ENCODE measurements around the gene GCA.
A peak's percentile ranks its signal among the peaks of the same experiment; 100 is the strongest.

Gene GCA

DNA sequence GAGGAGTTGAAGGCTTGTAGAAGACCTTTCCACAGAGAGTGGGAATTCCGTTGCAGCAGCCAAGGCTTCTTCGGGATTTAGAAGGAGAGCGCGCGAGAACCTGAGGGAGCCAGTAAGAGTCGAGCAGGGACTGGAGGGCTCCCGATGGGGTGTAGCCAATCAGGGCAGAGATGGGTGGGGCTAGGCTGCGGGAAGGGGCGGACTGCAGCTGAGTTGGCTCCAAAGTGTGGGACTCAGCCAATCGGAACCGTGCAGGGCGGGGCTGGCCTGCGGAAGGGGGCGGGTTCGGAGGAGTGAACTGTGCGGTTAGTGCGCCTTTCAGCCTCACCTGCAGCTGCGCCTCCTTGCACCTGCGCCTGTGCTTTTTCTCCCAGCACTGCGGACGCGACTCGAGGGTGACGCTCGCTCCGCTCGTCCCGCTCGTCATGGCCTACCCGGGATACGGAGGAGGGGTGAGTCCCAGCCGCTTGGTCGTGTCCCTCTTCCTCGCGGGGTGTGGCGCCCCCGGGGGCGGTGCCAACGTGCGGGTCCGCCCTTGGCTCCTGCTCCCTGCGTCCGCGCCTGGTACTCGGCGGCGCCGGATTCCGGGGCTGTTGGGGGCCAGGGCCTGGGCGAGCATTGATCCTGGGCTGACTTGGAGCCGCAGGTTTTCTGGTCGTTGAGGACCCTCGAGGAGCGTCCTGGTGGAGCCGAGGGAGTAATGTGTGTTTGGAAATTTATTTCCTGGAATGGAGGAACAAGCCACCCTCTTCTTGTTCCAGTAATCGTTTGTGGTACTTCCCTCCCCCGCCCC, at the start of gene GCA:
GCA (plus strand) TSS at position 309 of the 793 bp plus-strand sequence; CDS start at position 426, 117 bp downstream.
- peak; percentile 98 for DNase-seq

DNA sequence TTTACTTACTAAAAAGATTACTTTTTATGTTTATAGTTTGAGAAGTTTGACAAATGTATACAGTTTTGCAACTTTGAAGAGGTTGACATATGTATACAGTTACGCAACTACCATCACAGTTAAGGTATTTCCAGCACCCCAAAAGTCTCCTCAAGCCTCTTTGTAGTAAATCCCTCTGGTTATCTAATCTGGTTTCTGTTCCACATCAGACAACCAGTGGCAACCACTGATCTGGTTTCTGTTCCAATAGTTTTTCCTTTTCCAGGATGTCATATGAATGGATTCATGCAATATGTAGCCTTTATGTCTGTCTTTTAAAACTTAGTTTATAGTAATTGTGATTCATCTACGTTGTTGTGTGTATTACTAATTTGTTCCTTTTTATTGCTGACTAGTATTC, 48.9 kb upstream of the GCA start:
- peak in 2 of 3 donors; percentile 51 to 66 for DNase-seq

DNA sequence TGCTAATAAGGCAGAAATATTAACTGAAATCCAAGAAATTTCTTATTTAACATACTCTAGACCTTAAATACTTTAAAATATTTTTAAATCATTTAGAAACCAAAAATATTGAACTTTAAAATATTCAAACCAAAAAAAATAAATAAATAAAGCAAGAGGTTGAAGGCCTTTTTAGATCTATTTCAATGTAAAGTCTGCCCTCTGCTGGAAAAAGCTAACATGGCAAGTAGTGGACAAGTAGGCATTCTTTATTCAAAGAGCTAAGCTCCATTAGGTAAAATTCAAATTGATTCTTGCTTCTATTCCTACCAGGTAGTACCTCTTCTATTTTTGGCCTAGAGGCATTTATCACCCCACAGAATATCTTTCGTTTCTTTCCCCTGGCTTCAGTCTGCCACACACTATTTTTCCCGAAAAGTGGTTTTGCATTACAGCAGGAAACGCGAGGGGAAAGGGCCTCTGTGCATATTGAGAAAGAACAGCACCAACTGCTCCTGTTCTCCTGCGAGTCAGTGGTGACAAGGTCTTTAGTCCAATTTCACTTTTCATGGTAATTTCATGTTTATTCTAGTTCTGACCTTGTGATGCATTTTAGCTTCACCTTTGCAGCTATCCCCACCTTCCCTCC, 45.9 kb upstream of the GCA start:
- DNase-seq = peak; percentile 78 to 89 (median 83)

DNA sequence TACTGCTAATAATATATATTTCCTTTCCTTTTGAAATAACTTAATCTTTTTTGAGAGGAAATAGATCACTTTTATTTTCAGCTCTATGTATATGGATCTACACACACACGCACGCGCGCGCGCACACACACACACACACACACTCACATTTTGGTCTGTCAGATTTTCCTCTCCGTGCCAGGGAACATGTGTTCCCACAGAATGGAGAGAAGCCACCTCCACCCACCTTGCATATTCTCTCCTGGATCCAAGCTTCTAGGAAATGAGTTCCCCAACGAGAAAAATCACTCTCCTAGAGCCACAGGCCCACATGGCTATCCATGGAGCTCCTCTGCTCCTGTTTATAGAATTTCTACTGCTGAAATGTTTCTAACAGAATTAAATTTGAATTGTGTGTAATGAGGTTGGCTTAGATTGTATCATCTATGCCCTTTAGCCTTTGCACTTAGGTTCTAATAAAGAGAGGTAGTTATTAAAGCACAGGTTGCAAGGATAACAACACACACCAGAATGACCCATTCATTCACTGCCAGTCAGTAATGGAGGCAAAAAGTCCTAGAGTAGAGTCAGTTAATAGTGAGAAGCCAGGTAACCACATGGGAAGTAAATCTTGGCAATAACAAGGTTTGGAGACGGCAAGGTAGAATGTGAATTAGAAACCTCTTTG, 45.1 kb upstream of the GCA start:
- DNase-seq = no peak

DNA sequence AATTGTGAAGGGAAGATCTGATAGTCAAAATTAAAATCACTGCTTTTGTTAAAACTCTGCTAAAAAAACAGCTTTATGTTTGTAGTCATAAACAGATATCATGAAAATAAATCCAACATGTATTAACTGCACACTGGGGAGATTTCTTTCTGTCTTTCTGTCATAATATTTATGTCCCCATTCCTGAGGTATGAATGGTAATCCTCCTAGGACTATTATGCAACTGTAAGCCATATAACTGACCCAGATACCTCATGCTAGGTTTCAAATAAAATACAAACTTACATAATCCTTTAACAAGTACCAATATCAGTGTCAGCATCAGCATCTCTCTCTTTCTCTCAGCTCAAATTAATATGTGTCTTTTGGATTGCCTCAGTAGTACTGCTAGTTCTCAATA, 43.7 kb upstream of the GCA start:
- DNase-seq = no peak

DNA sequence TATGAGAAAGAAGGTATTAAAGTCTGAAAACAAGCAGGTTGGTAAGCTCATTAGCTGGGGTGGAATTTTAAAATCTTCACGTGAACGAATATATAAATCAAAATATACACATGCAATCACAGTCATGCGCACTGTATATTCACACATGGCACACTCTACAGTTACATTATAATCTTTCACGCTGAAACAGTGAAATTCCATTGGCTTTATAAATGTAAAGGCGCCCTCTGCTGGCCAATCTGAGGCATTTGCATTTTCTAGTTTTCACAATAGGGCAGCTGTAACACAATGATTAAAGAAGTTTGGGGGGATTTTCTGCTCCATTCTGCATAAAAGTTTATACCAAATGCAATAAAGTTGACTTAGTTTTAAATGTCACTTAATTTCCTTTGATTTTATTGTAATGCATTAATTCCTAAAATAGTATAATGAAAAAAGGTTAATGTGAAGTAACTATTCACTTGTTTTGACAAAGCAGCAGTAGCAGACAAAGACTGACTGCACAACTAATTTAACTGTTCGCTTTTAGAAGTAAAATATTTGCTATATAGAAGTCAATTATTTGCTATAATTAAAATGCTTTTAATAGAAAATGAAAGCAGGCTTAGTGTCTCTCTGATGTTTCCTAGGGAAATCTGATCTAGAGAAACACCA, 42.7 kb upstream of the GCA start:
- DNase-seq = peak; percentile 61 to 77 (median 73)

DNA sequence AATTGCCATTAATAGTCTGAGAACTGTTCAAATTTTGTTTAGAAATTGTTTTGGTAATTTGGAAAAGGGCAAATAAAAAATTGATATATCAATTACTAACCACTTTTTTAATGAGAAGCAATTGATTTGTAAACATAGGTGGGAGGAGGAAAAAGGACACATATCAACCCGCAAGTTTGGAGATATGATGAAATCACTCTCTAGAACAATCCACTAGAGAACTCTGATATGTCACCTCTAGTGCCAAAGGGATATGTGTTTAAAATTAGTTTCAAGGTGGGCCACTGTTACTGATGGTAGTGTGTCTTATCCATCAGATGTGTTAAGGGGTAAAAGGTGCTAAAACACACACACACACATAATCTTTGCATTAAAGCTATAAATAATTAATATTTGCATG, 42.1 kb upstream of the GCA start:
- DNase-seq = no peak

GRCh38 chr2:162305901-162306300, 38.0 kb upstream of the GCA start:
- no peak for DNase-seq

DNA sequence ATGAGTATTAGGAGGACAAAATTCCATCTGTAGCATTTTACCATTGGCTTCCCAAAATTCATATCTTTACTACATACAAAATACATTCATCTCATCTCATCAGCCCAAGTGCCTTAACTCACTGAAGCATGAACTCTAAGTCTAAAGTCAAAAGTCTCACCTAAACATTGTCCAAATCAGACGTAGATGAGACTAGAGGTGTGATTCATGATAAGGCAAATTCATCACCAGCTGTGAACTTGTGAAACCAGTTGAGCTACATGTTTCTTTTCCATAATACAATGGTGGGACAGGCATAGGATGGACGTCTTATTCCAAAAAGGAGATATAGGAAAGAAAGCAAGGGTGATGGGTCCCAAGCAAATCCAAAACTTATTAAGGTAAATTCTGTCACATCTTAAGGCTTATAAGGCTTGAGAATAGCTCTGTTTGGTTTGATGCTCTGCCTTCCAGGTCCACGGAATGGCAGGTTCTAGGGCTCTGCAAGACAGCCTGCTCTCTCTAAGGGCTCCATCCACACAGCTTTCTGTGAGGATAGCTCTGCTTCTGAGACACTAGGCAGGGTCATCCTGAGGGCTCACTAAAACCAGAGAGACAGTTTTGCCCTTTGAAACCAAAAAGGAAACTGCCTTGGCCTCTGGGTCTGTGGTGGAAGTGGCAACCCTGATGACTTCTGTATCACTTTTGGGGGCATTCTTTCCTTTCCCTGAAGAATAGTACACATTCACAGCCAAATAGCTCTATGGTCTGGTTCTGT, 35.0 kb upstream of the GCA start:
- peak in 1 of 3 donors; percentile 18 for DNase-seq

GRCh38 chr2:162312853-162313252, 31.1 kb upstream of the GCA start:
- DNase-seq = peak in 2 of 3 donors; percentile 36 to 38

DNA sequence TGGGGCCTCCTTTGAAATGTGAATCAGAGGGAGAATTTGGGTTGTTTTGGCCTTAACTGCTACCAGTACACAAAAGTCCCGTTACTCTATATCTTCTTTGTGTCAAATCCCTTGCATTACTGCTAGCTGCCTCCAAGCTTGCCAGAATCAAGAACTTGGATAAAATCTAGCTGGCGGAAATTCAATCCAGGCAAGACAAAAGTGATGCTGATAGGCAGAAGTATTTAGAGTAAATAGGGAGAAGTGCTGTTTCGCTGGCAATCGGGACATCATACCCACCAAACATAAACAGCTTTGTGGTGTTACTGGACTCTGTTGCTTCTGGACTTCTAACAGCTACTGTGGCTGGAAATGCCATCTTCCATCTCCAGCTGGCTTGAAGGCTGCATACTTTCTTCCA, 28.0 kb upstream of the GCA start:
- peak in 1 of 3 donors; percentile 31 for DNase-seq

GRCh38 chr2:162316590-162316989, 27.3 kb upstream of the GCA start:
- peak in 1 of 3 donors; percentile 10 for DNase-seq

DNA sequence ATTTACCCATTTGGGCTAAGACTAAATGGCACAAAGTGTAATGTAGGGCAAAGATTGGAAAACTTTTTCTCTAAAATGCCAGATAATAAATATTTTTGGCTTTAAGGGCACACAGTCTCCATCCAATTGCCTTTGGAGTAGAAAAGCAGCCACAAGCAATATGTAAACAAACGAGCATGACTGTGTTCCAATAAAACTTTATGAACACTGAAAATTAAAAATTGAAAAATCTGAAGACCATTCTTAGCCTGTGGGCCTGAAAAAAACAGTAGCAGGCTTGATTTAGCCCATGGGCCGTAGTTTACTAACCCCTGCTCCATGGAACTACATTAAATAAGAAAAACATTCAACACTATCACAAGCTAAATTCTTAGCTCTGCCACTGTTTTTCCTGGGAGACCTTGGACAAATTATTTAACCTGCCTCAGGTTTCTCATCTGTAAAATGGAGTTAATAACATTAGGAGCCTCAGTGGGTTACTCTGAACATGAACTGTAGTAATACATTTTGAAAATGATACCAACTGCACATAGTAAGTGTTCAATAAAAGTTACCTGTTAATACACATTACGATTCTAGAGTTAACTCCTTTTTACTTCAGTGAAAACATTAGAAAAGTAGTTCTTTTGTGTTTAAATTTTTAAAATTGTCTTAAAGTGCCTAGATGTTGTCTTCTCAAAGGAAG, 26.7 kb upstream of the GCA start:
- peak in 2 of 3 donors; percentile 21 for DNase-seq

GRCh38 chr2:162317861-162318327, 26.0 kb upstream of the GCA start:
- DNase-seq = peak; percentile 61 to 69 (median 66)

GRCh38 chr2:162318328-162319180, 25.4 kb upstream of the GCA start, which contains the start of gene IFIH1:
IFIH1 (minus strand) TSS chr2:162318684; CDS start chr2:162318307, 377 bp downstream.
- DNase-seq = peak; percentile 95 to 99 (median 98)

DNA sequence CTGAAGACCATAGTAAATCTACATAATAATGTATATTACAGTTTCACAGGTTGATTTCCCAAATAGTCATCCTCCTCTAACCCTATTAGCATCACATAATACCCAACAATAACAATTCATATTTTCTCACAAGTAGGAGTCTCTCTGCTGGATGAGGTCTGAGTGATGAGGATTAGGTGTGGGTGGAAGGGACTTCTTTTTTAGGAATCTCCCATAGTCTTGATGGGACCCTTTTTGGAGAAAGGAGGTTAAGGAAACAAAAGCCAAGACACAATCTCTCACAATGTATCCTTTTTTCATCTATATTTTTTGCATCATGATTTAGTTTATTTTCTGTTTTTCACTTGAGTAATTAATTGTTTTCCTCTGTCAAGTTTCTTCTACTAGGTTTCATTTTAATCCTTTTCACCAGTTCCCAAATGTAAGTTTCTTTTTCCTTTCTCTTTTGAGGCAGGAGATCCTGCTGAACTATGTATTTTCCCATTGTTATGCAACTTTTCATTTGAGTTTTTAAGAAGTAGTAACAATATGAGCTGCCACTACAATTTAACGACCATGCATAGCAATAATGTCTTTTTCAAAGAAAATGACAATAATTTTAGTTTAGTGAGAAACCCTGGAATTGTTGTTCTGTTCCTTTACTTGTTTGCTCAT, 22.9 kb upstream of the GCA start:
- DNase-seq = peak; percentile 72 to 90 (median 83)

- no peak for DNase-seq
Observed at GRCh38 chr2:162324953-162325352, 19.0 kb upstream of the GCA start.

- DNase-seq = peak; percentile 40 to 59 (median 56)
Observed at GRCh38 chr2:162327134-162327769, 16.7 kb upstream of the GCA start.

DNA sequence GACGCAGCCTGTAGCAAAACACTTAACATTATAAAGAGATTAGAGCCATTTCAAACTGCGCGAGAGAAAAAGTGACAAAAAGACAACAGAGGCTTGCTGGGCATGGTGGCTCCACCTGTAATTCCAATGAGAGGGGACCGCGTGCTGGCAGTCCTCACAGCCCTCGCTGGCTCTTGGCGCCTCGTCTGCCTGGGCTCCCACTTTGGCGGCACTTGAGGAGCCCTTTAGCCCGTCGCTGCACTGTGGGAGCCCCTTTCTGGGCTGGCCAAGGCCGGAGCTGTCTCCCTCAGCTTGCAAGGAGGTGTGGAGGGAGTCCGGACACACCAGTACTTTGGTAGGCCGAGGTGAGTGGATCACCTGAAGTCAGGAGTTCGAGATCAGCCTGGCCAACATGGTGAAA, 16.1 kb upstream of the GCA start:
- no peak for DNase-seq
